GM19351 (cell line): ENCODE measurements around the gene HIPK4.
"Not testable (repeated sequence)": the region's sequence is repeated elsewhere in the genome, so short reads cannot be mapped to it uniquely, and the experiment has no call there.

Experiments used
- ATAC-seq: cut with Tn5 transposase; IDR thresholded peaks from one replicate; pipeline ENCODE4 v1.9.1; 2021; ENCODE audit warnings: mild to moderate bottlenecking, moderate library complexity; ENCODE audit not compliant: unreplicated experiment

Gene HIPK4

DNA sequence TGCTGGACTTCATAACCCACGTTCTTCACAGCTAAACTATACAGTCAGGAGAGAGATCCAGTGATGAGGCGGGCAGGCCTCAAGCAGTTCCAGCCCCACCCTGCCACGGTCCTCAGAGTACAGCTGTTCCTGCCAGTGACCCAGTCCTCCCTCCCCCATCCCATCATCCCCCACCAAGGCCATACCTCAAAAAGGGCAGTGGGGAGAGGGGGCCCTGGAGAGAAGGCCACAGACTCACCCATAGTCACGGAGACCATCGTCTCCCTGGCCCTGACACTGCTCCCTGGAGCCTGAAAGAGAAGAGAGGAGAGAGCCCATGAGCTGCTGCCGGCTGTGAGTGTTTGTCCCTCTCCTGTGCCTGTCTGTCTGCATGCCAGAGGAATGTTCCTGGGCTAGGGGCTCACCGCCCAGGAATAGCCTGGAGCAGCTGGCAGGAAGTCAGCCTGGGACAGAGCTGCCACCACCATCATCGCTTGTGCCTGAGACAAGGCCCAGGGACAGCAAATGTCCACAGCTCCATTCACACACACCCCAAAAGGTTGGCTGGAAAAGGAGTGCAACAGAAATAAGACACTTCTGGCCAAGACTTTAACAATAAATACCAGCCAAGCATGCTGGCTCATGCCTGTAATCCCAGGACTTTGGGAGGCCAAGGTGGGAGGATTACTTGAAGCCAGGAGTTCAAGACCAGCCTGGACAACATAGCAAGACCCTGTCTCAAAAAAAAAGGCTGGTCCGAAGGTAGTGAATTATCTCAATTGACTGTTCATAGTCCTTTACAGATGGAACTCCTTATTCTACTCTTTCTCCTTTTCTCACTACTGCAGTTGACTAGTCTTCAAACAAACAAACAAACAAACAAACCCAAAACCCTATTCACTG lies 48.1 kb downstream of the HIPK4 start:
- ATAC-seq: no peak

DNA sequence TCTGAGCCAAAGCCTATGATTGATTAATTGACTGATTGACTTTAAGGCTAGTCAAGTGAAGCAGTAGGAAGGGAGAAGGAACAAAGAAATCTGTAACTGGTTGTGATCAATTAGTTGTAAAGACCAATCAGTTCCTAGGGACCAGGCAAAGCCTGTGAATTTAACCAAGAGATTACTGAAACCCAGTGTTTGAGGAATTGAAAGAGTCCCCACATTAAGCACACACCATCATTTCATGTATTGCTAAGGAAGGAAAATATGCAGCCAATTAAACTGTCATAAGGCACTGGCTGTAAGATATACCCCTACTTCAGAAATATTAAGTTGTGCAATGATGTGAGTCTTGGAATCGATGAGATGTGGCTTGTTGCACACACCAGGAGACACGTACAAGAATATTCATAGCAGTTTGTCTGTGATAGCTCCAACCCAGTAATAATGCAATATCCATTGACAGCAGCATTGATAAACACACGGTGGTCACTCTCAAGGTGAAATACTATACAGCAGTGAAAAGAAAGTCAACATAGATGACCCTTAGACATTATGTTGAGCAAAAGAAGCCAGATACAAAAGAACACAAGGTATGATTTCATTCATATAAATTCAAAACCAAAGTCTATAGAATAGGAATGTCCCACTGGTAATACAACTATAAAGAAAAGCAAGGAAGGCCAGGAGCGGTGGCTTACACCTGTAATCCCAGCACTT lies 50.8 kb downstream of the HIPK4 start:
- no peak for ATAC-seq

DNA sequence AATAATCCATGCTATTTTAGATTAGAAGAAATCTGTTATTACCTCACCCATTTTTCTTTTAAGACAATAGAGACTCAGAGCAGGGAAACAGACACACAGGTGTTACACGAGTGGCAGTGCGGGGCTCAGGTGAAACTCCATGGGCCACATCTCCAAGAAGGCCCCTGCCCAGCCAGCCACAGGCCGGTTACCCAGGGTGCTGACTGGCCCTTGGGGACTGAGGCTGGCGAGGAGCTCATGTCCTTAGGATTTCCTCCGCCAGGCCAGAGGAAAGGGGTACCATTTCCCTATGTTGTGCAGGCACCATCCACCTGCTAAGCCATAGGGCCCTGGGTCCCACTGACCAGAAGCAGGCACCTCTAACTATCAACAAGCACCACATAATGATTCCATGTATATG lies 52.4 kb downstream of the HIPK4 start:
- no peak for ATAC-seq

DNA sequence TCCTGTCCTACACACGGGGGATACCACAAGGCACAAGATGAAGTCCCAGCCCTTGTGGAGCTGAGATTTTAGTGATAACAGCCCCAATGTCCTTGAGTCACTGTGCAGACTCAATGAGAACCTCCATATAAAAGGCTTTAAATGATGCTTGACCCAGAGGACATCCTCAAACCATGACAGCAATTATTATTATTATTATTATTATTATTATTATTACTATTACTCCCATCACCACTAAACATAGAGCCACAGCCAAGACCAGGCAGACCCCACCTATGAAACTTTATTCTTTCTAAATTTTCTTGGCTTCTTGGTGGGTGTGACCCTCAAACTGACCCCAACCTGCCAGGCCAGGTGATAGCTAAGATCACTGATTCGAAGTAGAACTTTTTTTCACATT lies 52.9 kb downstream of the HIPK4 start:
- ATAC-seq: no peak

DNA sequence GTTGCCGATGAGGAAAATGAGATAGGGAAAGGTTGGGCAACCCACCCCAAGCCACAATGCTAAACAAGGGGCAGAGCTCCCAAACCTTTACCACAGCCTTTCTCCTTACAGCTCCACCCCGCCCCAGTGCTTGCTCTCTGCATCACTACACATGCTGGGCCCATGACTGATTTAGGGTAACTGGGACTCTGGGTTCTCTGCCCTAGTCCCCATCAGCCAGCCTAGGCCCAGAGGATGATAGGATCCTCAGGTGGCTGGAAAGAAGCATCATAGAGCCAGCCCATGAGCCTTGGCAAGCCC lies 53.4 kb downstream of the HIPK4 start:
- ATAC-seq: no peak

DNA sequence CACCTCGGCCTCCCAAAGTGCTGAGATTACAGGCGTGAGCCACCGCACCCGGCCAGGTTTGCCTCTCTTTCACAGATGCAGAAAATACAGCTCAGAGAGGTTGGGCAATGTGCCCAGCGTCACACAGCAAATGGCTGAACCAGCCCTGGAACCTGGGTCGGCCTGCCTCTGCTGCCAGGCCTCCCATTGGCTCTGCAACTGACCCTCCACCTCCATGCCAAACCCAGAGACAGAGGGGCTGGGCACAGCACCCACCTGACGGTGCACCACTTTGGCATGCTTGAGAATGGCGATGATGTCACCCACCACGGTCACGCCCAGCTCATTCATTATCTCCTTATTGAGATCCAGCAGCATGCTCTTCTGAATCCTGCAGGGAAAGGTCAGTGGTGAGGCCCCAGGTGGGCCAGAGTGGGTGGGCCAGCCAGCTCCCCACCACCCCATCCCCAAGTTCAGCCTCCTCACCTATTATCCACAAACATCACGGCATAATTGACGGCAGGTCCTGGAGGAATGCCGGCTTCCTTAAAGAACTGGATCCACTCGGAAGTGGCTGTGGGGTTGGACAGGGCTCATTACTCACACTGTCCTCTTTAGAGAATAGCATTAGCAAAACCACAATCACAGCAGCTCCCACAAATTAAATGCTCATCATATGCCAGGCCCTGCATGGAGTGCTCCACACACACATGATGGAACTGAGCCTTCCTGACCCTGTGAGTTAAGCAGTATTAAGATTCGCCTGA lies 54.0 kb downstream of the HIPK4 start:
- ATAC-seq: no peak

DNA sequence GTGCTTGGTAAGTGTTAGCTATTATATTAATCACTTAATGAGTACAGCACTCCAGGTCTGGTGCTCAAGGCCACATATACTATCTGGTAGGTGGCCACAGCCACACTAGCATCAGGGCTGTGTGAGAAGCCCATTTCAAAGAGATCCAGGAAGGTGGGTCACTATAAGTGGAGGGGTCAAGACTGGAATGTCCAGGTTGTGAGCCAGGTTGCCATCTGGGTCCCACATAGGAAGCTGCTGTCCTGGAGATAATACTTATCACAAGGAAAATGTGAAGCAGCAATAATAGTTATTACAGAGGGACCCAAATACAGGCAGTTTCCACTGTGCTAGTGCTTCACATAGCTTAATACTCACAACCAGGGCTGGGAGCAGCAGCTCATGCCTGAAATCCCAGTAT lies 54.9 kb downstream of the HIPK4 start:
- no peak for ATAC-seq

DNA sequence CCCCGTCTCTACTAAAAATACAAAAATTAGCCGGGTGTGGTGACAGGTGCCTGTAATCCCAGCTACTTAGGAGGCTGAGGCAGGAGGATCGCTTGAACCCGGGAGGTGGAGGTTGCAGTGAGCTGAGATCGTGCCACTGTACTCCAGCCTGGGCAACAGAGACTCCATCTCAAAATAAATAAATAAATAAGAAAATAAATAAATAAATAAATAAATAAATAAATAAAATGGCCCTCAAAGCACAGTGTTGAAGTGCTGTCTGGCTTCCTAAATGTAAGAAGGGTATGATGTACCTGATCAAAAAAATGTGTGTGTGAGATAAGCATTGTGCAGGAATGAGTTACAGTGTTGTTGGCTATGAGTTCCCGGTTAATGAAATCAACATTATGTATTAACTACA lies 56.9 kb downstream of the HIPK4 start:
- ATAC-seq: not testable (repeated sequence)

DNA sequence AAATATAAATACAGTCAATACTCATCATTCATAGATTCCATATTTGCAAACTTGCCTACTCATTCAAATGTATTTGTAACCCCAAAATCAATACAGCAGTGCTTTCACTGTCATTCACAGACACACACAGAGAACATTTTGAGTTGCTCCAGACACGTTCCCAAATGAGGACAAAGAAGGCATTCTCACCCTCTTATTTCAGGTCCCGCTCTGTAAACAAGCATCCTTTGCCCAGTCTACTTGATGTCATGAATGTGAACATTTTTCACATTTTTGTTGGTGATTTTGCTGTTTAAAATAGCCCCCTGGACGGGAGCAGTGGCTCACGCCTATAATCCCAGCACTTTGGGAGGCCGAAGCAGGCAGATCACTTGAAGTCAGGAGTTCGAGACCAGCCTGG lies 57.3 kb downstream of the HIPK4 start:
- ATAC-seq: no peak

DNA sequence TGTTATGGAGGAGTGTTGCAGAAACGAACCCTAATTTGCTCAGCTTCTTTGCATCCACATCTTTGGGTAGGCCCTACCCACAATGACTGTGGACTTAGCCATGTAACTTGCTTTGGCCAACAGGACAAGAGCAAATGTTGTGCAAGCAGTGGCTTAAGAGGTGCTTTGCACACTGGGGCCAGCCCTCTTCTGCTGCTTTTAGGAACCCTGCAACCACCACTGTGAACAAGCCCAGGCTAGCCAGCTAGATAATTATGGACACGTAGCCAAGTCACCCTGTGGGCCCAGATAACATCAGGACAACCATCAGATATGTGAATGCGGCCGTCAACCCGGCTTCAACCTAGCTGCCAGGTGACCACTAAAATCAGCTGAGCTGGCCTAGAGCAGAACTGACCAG lies 58.9 kb downstream of the HIPK4 start:
- ATAC-seq: no peak
